OCI-LY3 (cell line): Measurements from ENCODE around the gene GNB5.

Experiments
- CTCF ChIP-seq: fragments of 200-600, 300-600 bp; sonication (generic); IDR thresholded peaks from 2 replicates; pipeline ENCODE4 v1.5.1; 2014; ENCODE audit warnings: antibody characterized with exemption, low read length, low read depth
- EZH2phosphoT487 ChIP-seq: fragments of 200-600 bp; shearing (Covaris generic); IDR thresholded peaks from 2 replicates; pipeline ENCODE4 v1.6.1; 2018; ENCODE audit warnings: antibody characterized with exemption, mixed run types, low read depth

GRCh38 chr15:52191207-52191606 is at the start of gene GNB5:
- no peak for TF ChIP-seq CTCF
- TF ChIP-seq EZH2phosphoT487, result no peak
